Activated T-cell treated with anti-CD3 and anti-CD28 coated beads for 24 hours (primary cell): ENCODE results near the gene SLC2A13.
"Not testable (repeated sequence)": the region's sequence is repeated elsewhere in the genome, so short reads cannot be mapped to it uniquely, and the experiment has no call there.

ENCODE experiments used
- DNase-seq: peaks from one replicate; pipeline ENCODE4 v3.0.0-alpha.2; 2020; ENCODE audit warnings: low read depth

The SLC2A13 gene

GRCh38 chr12:39923364-39923763 lies 182.5 kb downstream of the SLC2A13 start:
- no peak for DNase-seq

DNA sequence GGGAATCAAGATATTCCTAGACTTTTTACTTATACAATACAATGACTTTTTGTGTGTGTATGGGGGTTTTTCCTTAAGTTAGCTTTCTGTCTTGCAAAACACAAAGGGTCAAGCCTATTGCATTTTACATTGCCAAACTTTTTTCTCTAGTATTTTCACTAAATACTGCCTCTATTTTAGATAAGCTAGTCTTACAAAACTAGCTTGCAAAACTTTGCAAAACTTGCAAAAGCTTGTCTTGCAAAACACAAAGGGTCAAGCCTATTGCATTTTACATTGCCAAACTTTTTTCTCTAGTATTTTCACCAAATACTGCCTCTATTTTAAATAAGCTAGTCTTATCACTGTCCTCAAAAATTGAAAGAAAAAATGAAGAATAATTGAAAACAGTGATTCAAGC lies 183.3 kb downstream of the SLC2A13 start:
- DNase-seq, result not testable (repeated sequence)

GRCh38 chr12:39920647-39921046 lies 185.2 kb downstream of the SLC2A13 start:
- DNase-seq, result no peak

DNA sequence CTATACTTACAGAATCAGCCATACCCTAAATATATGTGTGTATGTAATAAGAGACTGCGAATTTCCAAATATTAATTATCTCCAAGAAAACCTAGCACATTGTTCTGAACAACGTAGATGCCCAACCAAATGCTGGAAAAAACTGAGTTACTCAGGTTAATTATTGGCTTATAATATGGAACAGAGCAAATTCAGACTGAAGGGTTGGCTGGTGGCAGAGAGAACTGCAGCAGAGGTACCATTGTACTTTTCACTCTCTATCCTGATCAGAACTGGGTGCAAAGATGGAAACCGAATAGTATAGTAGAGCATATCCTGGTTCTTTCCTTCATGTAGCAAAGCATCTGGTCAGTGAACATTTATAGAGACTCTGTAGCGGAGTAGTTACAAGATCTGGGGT lies 185.7 kb downstream of the SLC2A13 start:
- DNase-seq, result no peak

DNA sequence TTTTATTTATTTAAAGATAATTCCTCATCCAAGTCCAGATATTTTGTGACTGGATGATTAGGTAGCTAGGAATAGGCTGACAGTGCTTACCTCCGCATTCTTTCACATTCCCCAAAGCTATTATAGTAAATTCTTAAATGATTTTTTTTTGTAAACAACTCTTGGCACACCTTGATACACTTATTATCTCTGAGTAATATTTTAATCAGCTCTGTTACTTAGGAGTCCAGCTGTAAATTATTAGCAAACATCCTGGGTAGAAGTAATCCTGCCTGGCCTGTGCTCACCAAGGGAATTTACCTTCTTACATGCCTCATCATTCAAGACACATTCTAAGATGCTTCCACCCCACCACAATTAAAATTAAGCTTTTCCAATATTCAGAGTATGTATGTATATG lies 186.1 kb downstream of the SLC2A13 start:
- DNase-seq, result no peak

DNA sequence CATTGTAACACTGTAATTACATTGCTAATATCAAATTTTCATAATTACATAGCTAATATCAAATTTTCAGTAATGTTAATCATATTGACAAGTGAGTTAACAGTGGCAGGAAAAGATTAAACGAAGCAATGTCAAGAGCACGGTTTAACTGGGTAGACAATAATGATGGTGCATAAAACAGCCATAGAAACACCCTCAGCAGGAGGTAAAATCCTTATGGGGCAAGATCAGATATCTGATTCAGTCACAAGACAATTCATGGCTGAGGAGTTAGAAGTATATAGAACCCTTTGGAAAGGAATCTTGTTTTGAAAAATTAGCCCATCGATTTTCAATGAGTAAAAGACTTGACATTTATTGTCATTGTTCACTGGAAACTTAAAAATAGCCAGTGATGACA lies 190.6 kb downstream of the SLC2A13 start:
- DNase-seq, result no peak

GRCh38 chr12:39912211-39912980 lies 193.5 kb downstream of the SLC2A13 start:
- DNase-seq, result no peak

DNA sequence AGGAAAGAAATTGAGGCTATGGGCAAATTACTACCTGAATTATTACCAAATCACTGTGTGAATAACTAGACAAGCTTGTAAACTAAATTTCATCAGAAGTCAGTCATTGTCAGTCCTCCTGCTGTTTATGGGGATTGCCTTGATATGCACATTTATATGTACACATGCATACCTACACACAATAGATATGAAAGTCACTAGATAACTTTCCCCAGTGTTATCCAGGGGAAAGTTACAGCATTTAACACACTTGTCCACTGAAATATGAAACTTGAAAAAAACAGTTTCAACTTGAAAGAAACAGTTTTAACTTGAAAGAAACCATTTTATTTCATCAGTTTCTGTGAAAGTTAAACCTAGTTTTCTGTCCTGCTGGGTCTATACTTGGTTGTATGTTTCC lies 199.6 kb downstream of the SLC2A13 start:
- no peak for DNase-seq

- no peak for DNase-seq
Observed at GRCh38 chr12:39905152-39905551, 200.7 kb downstream of the SLC2A13 start.

DNA sequence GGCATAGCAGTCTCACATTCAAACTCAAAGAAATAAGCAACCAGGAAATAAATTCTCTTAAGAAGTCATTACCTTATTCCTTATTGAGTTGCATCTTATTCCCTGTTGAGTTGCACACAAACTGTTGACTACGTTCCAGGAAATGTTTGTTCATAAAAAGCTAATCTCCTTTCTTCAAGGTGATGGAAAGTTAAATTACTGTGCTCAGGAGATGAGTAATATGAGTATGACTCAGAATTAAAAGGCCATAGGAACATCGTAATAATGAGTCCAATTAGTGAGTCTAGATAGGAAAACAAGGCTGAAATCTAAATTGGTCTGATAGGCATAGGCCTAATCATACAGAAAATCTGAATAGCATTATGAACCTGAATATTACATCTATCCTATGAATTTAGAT lies 203.1 kb downstream of the SLC2A13 start:
- no peak for DNase-seq

GRCh38 chr12:39897315-39897714 lies 208.6 kb downstream of the SLC2A13 start:
- DNase-seq, result no peak

- DNase-seq, result not testable (repeated sequence)
Observed at GRCh38 chr12:39893388-39893787, 212.5 kb downstream of the SLC2A13 start.

DNA sequence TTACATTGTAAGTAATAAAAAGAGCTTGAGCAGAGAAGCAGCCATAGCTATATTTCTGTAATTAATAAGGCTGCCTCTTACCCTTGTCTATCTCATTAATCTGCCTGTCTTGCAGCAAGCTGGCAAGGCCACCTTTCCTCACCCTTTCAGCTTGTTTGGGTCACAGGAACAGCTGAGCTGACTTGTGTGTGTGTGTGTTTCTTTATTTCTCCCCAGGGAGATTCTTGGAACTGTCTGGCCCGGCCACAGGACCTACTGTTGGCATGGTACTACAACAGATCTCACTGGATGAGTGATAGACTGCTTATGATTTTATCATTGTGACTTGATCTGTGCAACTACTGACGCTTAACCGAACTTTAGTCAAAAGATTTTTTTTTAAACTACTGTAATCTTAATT lies 213.7 kb downstream of the SLC2A13 start:
- DNase-seq, result no peak

- DNase-seq, result no peak
Observed at GRCh38 chr12:39887856-39888255, 218.0 kb downstream of the SLC2A13 start.

GRCh38 chr12:39886106-39886505 lies 219.8 kb downstream of the SLC2A13 start:
- DNase-seq, result no peak

DNA sequence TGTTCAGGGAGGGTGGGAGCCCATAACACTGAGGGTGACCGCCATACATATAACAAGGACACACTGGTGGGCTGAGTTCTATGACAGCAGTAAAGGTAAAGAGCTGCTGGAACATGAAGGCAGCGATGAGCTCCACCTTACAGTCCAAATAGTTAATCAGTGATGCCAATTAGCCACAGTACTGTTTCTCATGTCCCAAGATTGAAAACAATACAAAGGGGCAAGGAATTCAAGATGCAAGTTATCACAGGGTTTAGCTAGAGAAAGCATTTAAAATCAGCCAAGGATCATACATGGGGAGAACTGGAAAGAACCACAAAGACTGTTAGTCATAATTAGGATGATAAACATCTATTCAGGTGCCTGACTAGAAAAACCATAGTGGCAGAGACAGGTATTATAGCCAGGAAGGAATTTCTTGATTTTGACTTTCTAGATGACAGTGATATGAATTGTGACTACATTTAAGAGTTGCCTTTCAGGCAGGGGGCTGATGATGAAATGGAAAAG lies 221.2 kb downstream of the SLC2A13 start:
- no peak for DNase-seq

GRCh38 chr12:39883411-39883810 lies 222.5 kb downstream of the SLC2A13 start:
- no peak for DNase-seq

GRCh38 chr12:39878753-39879152 lies 227.1 kb downstream of the SLC2A13 start:
- no peak for DNase-seq

DNA sequence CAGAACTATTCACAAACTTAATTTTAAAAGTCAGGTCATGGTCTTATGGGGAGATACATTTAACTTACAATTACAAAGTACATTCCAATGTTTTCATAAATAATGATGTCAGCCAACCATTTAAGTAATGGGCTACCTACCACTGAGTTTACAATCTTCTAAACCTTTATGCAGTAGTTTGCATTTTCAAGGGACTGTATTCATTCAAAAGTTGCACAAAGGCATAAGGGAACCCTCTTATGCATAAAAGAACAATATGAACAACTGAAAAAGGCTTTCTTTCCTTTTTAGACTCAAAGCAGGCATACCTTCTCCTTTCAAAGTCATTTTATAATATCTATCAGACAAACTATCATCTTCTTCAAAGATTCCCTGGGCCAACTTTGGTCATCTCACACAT lies 230.2 kb downstream of the SLC2A13 start:
- no peak for DNase-seq

DNA sequence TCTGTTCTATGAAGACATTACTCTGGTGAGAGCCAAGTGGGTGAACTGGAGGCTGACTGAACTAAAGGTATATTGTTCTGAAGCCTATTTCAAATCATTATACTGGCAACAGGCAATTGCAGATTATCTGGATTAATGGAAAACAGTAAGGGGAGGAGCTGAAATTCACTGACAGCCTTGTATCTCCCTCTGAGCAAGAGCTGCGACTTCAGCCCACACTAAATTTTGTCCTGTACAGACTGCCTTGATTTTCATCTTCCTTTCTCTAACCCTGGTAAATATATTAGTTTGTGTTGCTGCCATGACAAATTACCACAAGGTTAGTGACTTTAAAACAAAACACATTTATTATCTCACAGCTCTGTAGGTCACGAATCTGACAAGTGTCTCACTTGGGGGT lies 231.1 kb downstream of the SLC2A13 start:
- no peak for DNase-seq

DNA sequence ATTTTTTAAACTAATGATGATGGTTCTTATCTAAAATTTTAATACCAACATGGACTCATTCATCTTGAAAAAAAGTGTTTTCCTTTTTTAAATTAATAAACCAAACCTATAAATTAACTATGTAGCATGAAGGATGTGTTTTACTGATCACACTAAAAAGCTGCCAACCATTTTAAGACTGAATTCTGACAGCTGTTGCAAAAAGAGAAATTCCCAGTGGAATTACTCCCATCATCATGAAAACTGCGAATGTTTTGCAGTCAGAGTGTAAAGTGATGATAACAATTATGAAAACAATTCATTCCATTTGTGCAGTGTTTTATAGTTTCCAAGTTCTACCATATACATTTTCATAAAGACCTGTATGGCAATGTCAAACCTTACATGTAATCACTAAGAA lies 232.8 kb downstream of the SLC2A13 start:
- no peak for DNase-seq

DNA sequence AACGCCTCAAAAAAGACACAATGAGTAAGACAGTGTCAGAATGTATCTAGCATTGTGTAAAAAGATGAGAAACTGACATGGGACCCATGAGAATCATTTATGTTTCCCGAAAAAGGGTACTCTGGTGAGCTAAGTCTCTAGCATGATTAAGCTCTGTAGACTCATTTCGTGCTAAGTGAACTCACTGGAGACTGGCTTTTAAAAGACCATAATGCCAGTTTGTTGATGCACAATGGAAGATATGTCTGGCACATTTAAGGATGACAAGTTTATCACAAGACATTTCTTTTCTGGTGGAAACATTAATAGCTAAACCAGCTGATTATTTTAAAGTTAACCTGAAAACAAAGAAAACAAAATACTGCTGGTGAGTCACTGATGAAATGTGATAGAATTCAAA lies 233.5 kb downstream of the SLC2A13 start:
- DNase-seq, result no peak

DNA sequence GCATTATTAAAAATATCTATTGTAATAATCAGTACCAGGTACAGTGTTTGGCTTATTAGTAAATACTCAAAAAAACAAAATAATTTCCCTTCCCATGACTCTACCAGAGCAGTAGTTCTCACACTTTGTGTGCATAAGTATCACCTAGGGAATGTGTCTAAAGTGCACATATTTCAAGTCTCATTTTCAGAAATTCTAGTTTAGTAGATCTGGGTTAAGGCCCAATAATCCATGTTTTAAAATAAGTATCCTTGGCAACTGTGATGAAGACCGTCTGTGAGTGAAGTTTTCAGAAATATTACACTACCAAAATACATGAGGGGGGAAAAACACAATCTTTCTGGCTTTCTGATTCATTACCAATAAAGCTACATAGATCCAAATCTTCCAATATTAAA lies 237.6 kb downstream of the SLC2A13 start:
- no peak for DNase-seq

DNA sequence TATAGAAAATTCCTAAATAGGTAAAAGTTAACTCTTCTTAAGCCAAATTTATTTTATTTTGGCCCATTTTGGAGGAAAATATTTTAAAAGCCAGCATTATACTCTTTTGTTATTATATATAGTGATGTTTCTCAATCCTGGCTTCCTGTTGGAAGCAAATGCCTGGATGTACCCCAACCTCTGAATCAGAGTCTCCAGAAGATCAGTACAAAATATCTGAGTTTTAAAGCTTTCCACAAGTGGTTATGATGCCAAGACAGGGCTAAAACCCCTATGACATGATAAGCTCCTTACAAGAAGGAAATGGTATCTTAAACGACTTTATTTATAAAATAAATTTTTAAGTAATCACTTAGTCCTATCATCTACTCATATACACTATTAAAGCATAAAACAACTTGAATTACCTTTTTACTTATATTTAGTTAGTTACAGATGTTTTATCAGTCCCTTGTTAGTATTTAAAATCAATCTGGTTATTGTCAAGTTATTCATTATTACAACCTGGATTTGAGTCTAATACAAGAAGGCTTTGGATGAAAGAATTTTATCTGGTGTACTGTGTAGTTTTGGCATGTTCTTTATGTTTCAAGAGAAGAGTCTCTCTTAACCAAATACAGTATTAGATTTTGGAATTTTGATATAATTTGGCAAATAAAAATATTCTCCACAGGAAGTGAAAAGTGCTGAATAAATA lies 238.1 kb downstream of the SLC2A13 start:
- no peak for DNase-seq
